ENCODE data around the gene LRRC4C. TPM values are rescaled to one million over a fixed set of nuclear protein-coding genes. Genes with fewer than 3 reads are reported as not detected.

Gene LRRC4C
- total RNA-seq, 1 experiment from 2014 or later = not detected

DNA sequence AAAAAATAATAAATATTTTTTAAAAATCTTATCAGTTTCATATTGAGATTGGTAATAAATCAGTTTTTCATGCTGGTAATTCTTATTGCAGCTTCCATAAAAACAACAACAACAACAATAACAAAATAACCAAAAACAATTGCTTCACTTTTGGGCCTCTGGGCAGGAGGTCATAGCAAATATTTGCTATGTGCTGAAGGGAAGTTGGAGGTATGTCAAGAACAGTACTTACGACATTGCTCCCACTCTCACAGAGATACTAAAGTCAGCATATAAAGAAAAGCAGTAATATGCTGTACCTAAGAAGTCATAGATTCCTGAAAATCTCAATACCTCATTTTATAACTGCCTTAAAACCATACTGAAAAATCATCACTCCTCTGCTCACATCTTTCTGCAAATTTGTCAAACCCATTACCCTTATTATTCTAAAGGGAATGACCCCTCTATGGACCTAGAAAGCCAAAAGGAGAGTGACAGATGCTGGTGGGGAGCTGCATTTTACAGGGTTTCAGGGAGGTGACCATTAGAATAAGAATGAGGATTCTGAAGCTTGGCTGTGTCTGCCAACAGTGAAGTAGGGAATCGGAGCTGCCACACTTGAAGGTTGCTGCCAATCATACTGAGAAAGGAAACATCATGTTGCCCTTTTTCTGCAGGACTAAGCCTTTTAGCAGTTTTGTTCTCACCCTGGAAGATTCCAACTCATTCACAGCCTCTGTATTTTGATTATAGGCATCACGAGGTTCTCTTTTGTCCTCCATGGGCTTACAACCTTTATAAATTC, 742.9 kb downstream of the LRRC4C start:
- H3K4me3 ChIP-seq = no peak overlapping the region
- peaks cover 4% of the 10 kb centered on the region for H3K9me3 ChIP-seq
- H3K36me3 ChIP-seq = no peaks in the 10 kb centered on the region
- no peaks in the 10 kb centered on the region for H3K27me3 ChIP-seq
- DNase-seq = no peak

DNA sequence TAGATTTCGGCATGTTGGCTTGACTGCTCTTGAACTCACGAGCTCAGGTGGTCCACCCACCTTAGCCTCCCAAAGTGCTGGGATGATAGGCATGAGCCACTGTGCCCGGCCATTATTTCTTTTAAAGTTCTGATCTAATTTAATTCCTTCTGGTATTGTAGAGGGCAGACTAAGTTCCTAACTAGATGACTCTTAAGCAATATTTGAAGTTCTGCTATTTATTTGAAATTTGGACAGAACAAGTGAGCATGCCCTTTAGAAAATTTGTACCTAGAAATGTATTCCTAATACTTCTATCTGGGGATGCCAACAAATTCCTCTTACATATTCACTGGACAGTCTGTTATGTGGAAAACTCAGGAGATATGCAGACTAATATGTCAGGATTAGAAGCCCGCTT, 746.4 kb downstream of the LRRC4C start:
- no peaks in the 10 kb centered on the region for H3K27me3 ChIP-seq
- DNase-seq = no peak
- no peaks in the 10 kb centered on the region for H3K36me3 ChIP-seq
- no peak overlapping the region for H3K4me3 ChIP-seq
- peaks cover 4% of the 10 kb centered on the region for H3K9me3 ChIP-seq

DNA sequence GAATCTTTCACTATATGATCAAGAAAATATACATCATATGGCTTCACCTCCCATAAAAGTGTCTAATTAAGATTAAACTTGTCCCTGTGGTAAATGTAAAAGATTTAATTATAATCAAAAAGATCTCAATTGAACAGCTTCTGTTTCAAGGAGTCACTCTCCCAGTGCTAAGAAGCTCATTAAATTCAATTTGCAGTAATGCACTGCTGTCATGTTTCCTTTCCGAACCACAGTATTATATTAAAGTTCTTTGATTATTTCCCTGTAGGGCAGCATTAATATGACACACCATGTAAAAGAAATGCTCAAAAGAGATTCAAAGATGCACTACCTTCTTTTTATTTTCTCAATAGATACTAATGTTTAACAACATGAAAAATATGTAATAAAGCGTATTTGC, 758.4 kb downstream of the LRRC4C start:
- peaks cover 4% of the 10 kb centered on the region; the same call in 1 of the 2 replicates for H3K9me3 ChIP-seq
- no peaks in the 10 kb centered on the region for H3K36me3 ChIP-seq
- no peak overlapping the region for H3K4me3 ChIP-seq
- DNase-seq = no peak
- no peaks in the 10 kb centered on the region for H3K27me3 ChIP-seq

DNA sequence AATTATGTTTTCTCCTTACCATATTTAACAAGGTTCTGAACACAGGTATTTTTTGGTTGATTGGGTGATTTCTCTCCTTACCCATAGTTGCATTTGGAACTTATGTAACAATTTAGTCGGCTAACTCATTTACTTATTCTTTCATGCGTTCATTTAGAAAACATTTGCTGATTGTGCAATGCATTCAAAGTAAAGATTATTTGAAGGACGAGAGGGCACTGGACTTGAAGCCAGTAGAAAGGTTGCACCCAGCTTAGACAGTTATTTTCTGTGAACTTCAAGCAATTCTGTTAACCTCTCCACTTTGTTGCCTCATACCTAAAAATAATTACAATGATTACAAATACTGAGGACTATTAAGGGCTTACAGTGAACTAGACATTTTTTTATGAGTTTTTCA, 769.6 kb downstream of the LRRC4C start:
- no peak for DNase-seq
- Histone ChIP-seq H3K27me3 (no peaks in the 10 kb centered on the region), H3K9me3 (no peaks in the 10 kb centered on the region), H3K4me3 (no peak overlapping the region), H3K36me3 (no peaks in the 10 kb centered on the region)

DNA sequence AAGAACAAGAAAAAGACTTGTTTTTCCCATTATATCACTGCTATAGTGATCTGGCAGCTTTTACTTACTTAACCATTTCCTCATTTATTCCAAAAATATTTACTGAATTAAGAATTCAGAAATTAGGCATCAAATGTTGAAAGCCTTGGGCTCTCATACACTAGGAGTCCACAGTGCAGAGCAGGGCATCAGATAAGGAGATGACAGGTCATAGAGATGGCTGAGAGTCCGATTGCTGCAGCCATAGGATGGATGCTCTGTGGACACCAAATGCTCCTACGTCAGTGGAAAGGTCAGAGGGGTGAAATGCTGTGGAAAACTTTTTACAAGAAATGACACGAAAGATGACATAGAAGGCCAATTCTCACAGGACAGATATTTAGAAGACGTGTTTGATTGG, 771.1 kb downstream of the LRRC4C start:
- Histone ChIP-seq H3K27me3 (no peaks in the 10 kb centered on the region), H3K4me3 (no peak overlapping the region), H3K9me3 (peaks cover 7% of the 10 kb centered on the region), H3K36me3 (no peaks in the 10 kb centered on the region)
- DNase-seq = no peak

- H3K36me3 ChIP-seq = no peaks in the 10 kb centered on the region
- H3K4me3 ChIP-seq = no peak overlapping the region
- H3K27me3 ChIP-seq = no peaks in the 10 kb centered on the region
- H3K9me3 ChIP-seq = peaks cover 7% of the 10 kb centered on the region
- no peak for DNase-seq
These were observed 772.7 kb downstream of the LRRC4C start for GRCh38 chr11:40686765-40687164.

- no peaks in the 10 kb centered on the region for H3K27me3 ChIP-seq
- H3K9me3 ChIP-seq = peaks cover 7% of the 10 kb centered on the region
- no peaks in the 10 kb centered on the region for H3K36me3 ChIP-seq
- H3K4me3 ChIP-seq = no peak overlapping the region
- DNase-seq = no peak
These were observed 776.4 kb downstream of the LRRC4C start for GRCh38 chr11:40683010-40683409.

GRCh38 chr11:40679276-40679675, 780.2 kb downstream of the LRRC4C start:
- DNase-seq = no peak

GRCh38 chr11:40647295-40647694, 812.2 kb downstream of the LRRC4C start:
- H3K27me3 ChIP-seq = no peaks in the 10 kb centered on the region
- H3K36me3 ChIP-seq = no peaks in the 10 kb centered on the region
- no peak for DNase-seq
- H3K9me3 ChIP-seq = peaks cover 12% of the 10 kb centered on the region; the same call in 1 of the 2 replicates
- H3K4me3 ChIP-seq = no peak overlapping the region

More at GRCh38 chr11:40679276-40679675, 780.2 kb downstream of the LRRC4C start:
- H3K36me3 ChIP-seq = no peaks in the 10 kb centered on the region
- no peak overlapping the region for H3K4me3 ChIP-seq
- no peaks in the 10 kb centered on the region for H3K27me3 ChIP-seq
- peaks cover 4% of the 10 kb centered on the region for H3K9me3 ChIP-seq

GRCh38 chr11:40642284-40642683, 817.2 kb downstream of the LRRC4C start:
- no peaks in the 10 kb centered on the region for H3K27me3 ChIP-seq
- 0 out of 2 replicates have a peak, but pooled peaks cover 2% of the 10 kb centered on the region for H3K9me3 ChIP-seq
- DNase-seq = no peak
- H3K4me3 ChIP-seq = no peak overlapping the region
- H3K36me3 ChIP-seq = no peaks in the 10 kb centered on the region

- Histone ChIP-seq H3K27me3 (no peaks in the 10 kb centered on the region), H3K9me3 (no peaks in the 10 kb centered on the region), H3K36me3 (no peaks in the 10 kb centered on the region), H3K4me3 (no peak overlapping the region)
- no peak for DNase-seq
These were observed 839.8 kb downstream of the LRRC4C start for GRCh38 chr11:40619654-40620053.

DNA sequence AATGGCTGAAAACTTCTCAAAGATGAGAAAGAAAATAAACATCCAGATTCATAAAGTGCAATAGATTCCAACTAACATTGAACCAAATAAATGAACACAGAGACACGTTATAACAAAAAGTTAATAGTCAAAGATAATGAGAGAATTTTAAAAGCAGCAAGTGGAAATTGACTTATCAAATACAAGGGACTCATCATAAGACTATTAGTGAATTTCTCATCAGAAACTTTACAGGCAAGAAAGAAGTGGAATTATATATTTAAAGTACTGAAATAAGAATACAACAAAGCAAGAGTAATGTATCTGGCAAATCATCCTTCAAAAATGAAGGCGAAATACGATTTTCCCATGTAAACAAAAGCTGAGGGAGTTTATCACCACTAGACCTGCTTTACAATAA, 852.7 kb downstream of the LRRC4C start:
- no peak for DNase-seq
- Histone ChIP-seq H3K27me3 (no peaks in the 10 kb centered on the region), H3K36me3 (no peaks in the 10 kb centered on the region), H3K9me3 (peaks cover 12% of the 10 kb centered on the region; the same call in 1 of the 2 replicates), H3K4me3 (no peak overlapping the region)

DNA sequence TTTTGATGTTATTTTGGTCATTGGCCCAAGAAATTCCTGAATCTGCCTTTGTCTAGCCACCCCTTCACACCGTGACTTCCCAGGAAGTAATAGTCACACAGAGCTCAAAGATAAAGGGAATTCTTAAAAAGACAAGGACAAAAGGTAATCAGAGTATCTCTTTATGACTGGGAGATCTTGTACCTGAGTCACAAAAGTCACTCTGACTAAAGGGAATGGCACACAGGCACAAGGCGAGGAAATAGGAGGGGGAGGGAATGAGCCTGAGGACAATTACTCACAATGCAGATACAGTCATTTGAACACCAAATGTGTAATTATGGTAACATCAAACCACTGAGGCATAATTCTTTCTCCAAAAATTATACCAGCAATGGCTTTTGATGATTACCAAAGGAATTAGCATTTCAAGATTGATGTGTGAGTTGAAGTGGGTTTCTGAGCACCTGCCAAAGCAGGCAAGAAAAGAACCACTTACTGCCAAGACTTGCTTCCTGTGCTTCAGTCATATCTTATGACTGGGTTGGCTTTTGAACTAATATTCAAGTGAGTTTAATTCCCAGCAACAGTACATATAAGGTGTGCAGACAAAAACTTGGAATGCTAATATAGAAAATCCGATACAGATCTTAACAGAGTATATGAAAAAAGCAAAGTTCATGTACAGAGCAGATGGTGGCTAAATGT, 856.4 kb downstream of the LRRC4C start:
- Histone ChIP-seq H3K4me3 (no peak overlapping the region), H3K9me3 (peaks cover 12% of the 10 kb centered on the region; the same call in 1 of the 2 replicates), H3K36me3 (no peaks in the 10 kb centered on the region), H3K27me3 (no peaks in the 10 kb centered on the region)
- no peak for DNase-seq

GRCh38 chr11:40597546-40598113, 861.8 kb downstream of the LRRC4C start:
- H3K36me3 ChIP-seq = no peaks in the 10 kb centered on the region
- H3K9me3 ChIP-seq = 0 out of 2 replicates have a peak, but pooled peaks cover under 1% of the 10 kb centered on the region
- no peaks in the 10 kb centered on the region for H3K27me3 ChIP-seq
- DNase-seq = no peak
- no peak overlapping the region for H3K4me3 ChIP-seq

GRCh38 chr11:40573254-40573891, 886.1 kb downstream of the LRRC4C start:
- Histone ChIP-seq H3K4me3 (no peak overlapping the region), H3K9me3 (no peaks in the 10 kb centered on the region), H3K36me3 (no peaks in the 10 kb centered on the region), H3K27me3 (no peaks in the 10 kb centered on the region)
- no peak for DNase-seq

DNA sequence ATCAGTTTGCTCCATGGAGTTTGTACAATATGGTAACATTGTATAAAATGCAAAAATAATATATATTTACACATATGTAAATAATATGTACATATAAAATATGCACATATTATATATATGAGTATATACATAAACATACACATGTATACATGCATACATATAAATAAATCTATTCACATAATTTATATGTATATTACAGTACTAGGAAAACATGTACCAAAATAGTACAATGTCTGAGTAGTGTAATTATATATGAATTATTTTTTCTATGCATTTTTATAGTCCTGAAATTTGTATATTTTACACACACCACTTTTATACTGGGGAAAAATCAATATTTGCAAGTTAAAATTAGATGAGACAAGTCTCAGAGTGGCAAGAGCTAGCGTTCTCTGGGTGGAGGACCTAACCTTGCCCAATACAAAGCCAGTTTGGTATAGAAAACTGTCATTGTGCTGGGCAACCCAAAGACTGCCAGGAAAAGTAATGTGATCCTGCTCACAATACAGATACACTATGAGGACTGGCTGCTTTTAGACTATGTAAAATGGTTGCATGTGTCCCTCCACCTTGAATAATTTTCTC, 889.4 kb downstream of the LRRC4C start:
- no peaks in the 10 kb centered on the region for H3K9me3 ChIP-seq
- no peaks in the 10 kb centered on the region for H3K36me3 ChIP-seq
- no peak for DNase-seq
- H3K27me3 ChIP-seq = no peaks in the 10 kb centered on the region
- H3K4me3 ChIP-seq = no peak overlapping the region

- no peaks in the 10 kb centered on the region for H3K9me3 ChIP-seq
- no peak for DNase-seq
- H3K36me3 ChIP-seq = no peaks in the 10 kb centered on the region
- no peaks in the 10 kb centered on the region for H3K27me3 ChIP-seq
- H3K4me3 ChIP-seq = no peak overlapping the region
These were observed 892.1 kb downstream of the LRRC4C start for GRCh38 chr11:40567392-40567791.

Data from MG63 (cell line).